Placental pericyte (primary cell): ENCODE measurements around the gene CDC42. TPM values are rescaled to one million over a fixed set of nuclear protein-coding genes. Genes with fewer than 3 reads are reported as not detected.

Experiments used
- small RNA-seq: library from RNA; depleted of rRNA; stranded (forward); fragments of <200 nt; gene quantifications from one replicate; pipeline ENCODE3, GENCODE V24; 2012; ENCODE audit warnings: low replicate concordance
- total RNA-seq: library from RNA; depleted of rRNA; stranded (reverse); fragments of >200 nt; gene quantifications from 2 replicates; pipeline ENCODE4 v1.2.3, GENCODE V29; 2012

The CDC42 gene
- total RNA-seq = 353 and 656 TPM in 2 replicates

GRCh38 chr1:22052115-22053016 lies at the start of gene CDC42:
Gene CDC42 (plus strand): TSS chr1:22052709. CDS start chr1:22078479, 25,770 bp downstream.

Small RNA genes within 50 kb of the gene (small RNA-seq; reads per million reads assigned to genes)
- gene RN7SL186P (not detected), gene RNU6-776P (not detected)

Other genes with a start within 250 kb of the CDC42 start
- under 0.01 TPM in 1 of 2 replicates, not detected in the other for gene LDLRAD2, start 240.4 kb upstream of the CDC42 start, total RNA-seq
- gene HSPG2, start 115.4 kb upstream of the CDC42 start, total RNA-seq = 173 and 204 TPM in 2 replicates
- gene CELA3B, start 75.7 kb upstream of the CDC42 start, total RNA-seq = not detected in 2 replicates
- not detected in 2 replicates for gene CELA3A, start 51.1 kb upstream of the CDC42 start, total RNA-seq
- gene WNT4, start 90.4 kb downstream of the CDC42 start, total RNA-seq = 0.14 and 0.22 TPM in 2 replicates